PFSK-1 (cell line): ENCODE results near the gene CELSR1.

Source experiments
- POLR2AphosphoS5 ChIP-seq: IDR thresholded peaks from 2 replicates; pipeline ENCODE4 v1.6.1; 2012; ENCODE audit warnings: low read depth, mild to moderate bottlenecking, control low read depth, low read length, moderate library complexity
- REST ChIP-seq, 2 experiments: IDR thresholded peaks; 2 replicates each; pipeline versions ENCODE4 v1.6.1 to v1.8.0; 2011 to 2012; ENCODE audit warnings: low read depth in 2 of 2, low read length in 2 of 2, control low read depth in 1 of 2, inconsistent platforms in 1 of 2, mild to moderate bottlenecking in 1 of 2, moderate library complexity in 1 of 2; ENCODE audit not compliant: insufficient read depth in 1 of 2
- SIN3A ChIP-seq: IDR thresholded peaks from 2 replicates; pipeline ENCODE4 v1.6.1; 2012; ENCODE audit warnings: mild to moderate bottlenecking, low read length, moderate library complexity, borderline replicate concordance; ENCODE audit not compliant: insufficient read depth
- TAF1 ChIP-seq: IDR thresholded peaks from 2 replicates; pipeline ENCODE4 v1.6.1; 2012; ENCODE audit warnings: low read length, control low read depth, borderline replicate concordance; ENCODE audit not compliant: insufficient read depth

- TF ChIP-seq TAF1 (no peak), SIN3A (no peak), POLR2AphosphoS5 (no peak), REST (IDR thresholded peaks at IDR 0.05; ENCODE audit: insufficient read depth in 1 of 2, low read depth in 2 of 2, low read length in 2 of 2) (no peak)
These were observed 42.5 kb upstream of the CELSR1 start for GRCh38 chr22:46579751-46580449.
